Upper lobe of left lung (tissue), 4 donors: ENCODE data around the gene WBP2NL.

Source experiments
- EP300 ChIP-seq, 4 donors: sonication (generic); formaldehyde crosslinking; IDR thresholded peaks; one replicate each; pipeline ENCODE4 v1.5.1; 2017; ENCODE audit warnings: antibody characterized with exemption in 4 of 4, control low read depth in 2 of 4
- POLR2AphosphoS5 ChIP-seq, 2 donors: sonication (generic); formaldehyde crosslinking; IDR thresholded peaks; one replicate each; pipeline ENCODE4 v1.5.1; 2017; ENCODE audit warnings: antibody characterized with exemption in 2 of 2
- TF ChIP-seq, protein P1 (sequence below), 6 experiments: fragments of 450-650 bp in 4 of 6; fragments of 200-600 bp in 2 of 6; sonication (generic) in 2 of 6; IDR thresholded peaks; one replicate each; pipeline ENCODE4 v1.5.1; 2016 to 2019; ENCODE audit warnings: antibody characterized with exemption in 6 of 6

DNA sequence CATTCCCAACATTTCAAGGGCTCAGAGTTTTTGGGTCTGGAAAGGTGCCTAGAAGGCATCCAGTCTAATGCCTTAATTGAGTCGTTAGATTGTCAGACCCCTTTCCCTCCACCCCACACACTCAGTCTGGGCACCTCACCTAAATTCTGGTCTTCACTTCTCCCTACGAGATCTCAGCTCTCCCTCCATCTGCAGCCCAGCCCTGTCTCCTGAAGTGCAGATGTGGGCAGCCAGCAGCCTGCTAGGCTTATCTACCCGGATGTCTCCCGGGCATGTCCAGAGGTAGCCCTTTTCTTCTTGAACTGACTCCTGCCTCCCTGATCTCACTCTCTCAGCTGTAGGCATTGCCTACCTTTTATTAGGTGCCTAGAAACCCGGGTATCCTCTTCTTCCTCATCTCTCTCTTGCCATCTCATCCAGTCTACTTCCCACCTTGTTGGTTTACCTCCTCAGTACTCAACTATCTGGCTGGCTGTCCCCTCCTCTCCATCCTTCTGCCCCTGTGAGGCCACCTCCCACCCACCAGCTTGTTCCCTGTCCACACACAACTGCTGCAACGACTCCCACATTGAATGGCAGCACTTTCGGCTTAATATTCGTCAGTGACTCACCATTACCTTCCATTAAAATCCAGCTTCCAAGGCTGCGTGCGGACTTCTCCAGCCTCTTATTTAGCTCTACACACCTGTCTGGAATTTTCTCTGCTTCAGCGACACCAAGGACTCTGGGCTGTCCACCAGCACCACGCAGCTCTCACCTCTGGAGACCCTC is 23.1 kb upstream of the WBP2NL start:
- TF ChIP-seq EP300 (IDR thresholded peaks at IDR 0.05) (no peak), POLR2AphosphoS5 (IDR thresholded peaks at IDR 0.05) (no peak)
- TF ChIP-seq, protein P1, sequence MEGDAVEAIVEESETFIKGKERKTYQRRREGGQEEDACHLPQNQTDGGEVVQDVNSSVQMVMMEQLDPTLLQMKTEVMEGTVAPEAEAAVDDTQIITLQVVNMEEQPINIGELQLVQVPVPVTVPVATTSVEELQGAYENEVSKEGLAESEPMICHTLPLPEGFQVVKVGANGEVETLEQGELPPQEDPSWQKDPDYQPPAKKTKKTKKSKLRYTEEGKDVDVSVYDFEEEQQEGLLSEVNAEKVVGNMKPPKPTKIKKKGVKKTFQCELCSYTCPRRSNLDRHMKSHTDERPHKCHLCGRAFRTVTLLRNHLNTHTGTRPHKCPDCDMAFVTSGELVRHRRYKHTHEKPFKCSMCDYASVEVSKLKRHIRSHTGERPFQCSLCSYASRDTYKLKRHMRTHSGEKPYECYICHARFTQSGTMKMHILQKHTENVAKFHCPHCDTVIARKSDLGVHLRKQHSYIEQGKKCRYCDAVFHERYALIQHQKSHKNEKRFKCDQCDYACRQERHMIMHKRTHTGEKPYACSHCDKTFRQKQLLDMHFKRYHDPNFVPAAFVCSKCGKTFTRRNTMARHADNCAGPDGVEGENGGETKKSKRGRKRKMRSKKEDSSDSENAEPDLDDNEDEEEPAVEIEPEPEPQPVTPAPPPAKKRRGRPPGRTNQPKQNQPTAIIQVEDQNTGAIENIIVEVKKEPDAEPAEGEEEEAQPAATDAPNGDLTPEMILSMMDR (IDR thresholded peaks at IDR 0.05) = no peak
